Measurements from ENCODE around the gene MAPKAP1. TPM values are rescaled to one million over a fixed set of nuclear protein-coding genes. Genes with fewer than 3 reads are reported as not detected.

MAPKAP1 gene
- total RNA-seq, 1 donor from 2014 or later: 127 TPM

GRCh38 chr9:125635888-125636287, 71.1 kb downstream of the MAPKAP1 start:
- TF ChIP-seq CTCF (IDR thresholded peaks at IDR 0.05; ENCODE audit: borderline replicate concordance): no peak
- DNase-seq: no peak
- intact Hi-C loops (cut with micrococcal nuclease): no loop called here
- Histone ChIP-seq H3K27me3 (ENCODE audit: low read depth) (no peaks in the 10 kb centered on the region), H3K36me3 (no peaks in the 10 kb centered on the region), H3K27ac (replicated peaks) (no peak overlapping the region), H3K4me3 (no peak overlapping the region), H3K4me1 (peaks cover 52% of the 10 kb centered on the region), H3K9me3 (replicated peaks) (no peaks in the 10 kb centered on the region)

GRCh38 chr9:125634040-125634717, 72.8 kb downstream of the MAPKAP1 start:
- H3K4me1 ChIP-seq: peaks cover 52% of the 10 kb centered on the region
- intact Hi-C loops (cut with micrococcal nuclease): loop anchor here (5.0 kb wide), 1 partner anchor 227 kb away; no protein-coding TSS in a partner anchor
- no peaks in the 10 kb centered on the region for H3K27me3 ChIP-seq (ENCODE audit: low read depth)
- H3K27ac ChIP-seq (replicated peaks): no peak overlapping the region
- H3K36me3 ChIP-seq: no peaks in the 10 kb centered on the region
- DNase-seq: no peak
- no peak overlapping the region for H3K4me3 ChIP-seq
- H3K9me3 ChIP-seq (replicated peaks): no peaks in the 10 kb centered on the region
- TF ChIP-seq CTCF (IDR thresholded peaks at IDR 0.05; ENCODE audit: borderline replicate concordance): no peak

- intact Hi-C loops (cut with micrococcal nuclease): loop anchor here (5.0 kb wide), 1 partner anchor 226 kb away; no protein-coding TSS in a partner anchor
- Histone ChIP-seq H3K27ac (replicated peaks) (no peak overlapping the region), H3K36me3 (no peaks in the 10 kb centered on the region), H3K27me3 (ENCODE audit: low read depth) (no peaks in the 10 kb centered on the region), H3K4me1 (peaks cover 42% of the 10 kb centered on the region), H3K9me3 (replicated peaks) (no peaks in the 10 kb centered on the region), H3K4me3 (no peak overlapping the region)
- TF ChIP-seq CTCF (IDR thresholded peaks at IDR 0.05; ENCODE audit: borderline replicate concordance): no peak
- DNase-seq: no peak
These were observed 73.8 kb downstream of the MAPKAP1 start for GRCh38 chr9:125633116-125633745.

- Histone ChIP-seq H3K27ac (replicated peaks) (no peak overlapping the region), H3K36me3 (no peaks in the 10 kb centered on the region), H3K4me3 (no peak overlapping the region)
These were observed 74.5 kb downstream of the MAPKAP1 start for GRCh38 chr9:125632321-125633115.

More at GRCh38 chr9:125632321-125633115, 74.5 kb downstream of the MAPKAP1 start:
- intact Hi-C loops (cut with micrococcal nuclease): loop anchor here (5.0 kb wide), 1 partner anchor 225 kb away; no protein-coding TSS in a partner anchor
- peaks cover 40% of the 10 kb centered on the region for H3K4me1 ChIP-seq
- H3K27me3 ChIP-seq (ENCODE audit: low read depth): no peaks in the 10 kb centered on the region
- H3K9me3 ChIP-seq (replicated peaks): no peaks in the 10 kb centered on the region
- TF ChIP-seq CTCF (IDR thresholded peaks at IDR 0.05; ENCODE audit: borderline replicate concordance): no peak
- no peak for DNase-seq

Measured in left ventricle myocardium inferior (tissue), 1 donor.